ENCODE data around the gene TEKT3.

Gene TEKT3

DNA sequence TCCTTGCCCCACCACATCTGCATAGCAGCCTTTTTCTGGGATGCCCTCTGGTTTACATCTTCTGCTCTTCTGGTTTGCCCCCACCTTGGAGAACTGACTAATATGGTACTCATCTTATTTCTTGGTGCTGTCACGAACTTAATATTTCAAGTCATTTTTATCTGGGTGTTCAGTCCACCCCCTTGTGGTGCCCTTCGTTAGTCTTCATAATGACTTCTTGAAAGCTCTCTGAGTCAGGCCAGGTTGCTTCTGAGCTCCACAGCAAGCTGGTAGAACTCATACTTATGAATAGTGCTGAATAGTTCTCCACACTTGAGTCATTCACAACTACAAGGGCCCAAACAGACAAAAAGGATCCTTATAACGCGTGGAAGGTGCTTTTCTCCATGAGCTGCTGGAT lies 35.8 kb upstream of the TEKT3 start:
- Histone ChIP-seq H3K36me3 (no peaks in the 10 kb centered on the region), H3K4me3 (ENCODE audit: low read depth, low read length) (no peak overlapping the region)
- TF ChIP-seq, protein P1, sequence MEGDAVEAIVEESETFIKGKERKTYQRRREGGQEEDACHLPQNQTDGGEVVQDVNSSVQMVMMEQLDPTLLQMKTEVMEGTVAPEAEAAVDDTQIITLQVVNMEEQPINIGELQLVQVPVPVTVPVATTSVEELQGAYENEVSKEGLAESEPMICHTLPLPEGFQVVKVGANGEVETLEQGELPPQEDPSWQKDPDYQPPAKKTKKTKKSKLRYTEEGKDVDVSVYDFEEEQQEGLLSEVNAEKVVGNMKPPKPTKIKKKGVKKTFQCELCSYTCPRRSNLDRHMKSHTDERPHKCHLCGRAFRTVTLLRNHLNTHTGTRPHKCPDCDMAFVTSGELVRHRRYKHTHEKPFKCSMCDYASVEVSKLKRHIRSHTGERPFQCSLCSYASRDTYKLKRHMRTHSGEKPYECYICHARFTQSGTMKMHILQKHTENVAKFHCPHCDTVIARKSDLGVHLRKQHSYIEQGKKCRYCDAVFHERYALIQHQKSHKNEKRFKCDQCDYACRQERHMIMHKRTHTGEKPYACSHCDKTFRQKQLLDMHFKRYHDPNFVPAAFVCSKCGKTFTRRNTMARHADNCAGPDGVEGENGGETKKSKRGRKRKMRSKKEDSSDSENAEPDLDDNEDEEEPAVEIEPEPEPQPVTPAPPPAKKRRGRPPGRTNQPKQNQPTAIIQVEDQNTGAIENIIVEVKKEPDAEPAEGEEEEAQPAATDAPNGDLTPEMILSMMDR (IDR thresholded peaks at IDR 0.05; ENCODE audit: low read depth, low read length): no peak

DNA sequence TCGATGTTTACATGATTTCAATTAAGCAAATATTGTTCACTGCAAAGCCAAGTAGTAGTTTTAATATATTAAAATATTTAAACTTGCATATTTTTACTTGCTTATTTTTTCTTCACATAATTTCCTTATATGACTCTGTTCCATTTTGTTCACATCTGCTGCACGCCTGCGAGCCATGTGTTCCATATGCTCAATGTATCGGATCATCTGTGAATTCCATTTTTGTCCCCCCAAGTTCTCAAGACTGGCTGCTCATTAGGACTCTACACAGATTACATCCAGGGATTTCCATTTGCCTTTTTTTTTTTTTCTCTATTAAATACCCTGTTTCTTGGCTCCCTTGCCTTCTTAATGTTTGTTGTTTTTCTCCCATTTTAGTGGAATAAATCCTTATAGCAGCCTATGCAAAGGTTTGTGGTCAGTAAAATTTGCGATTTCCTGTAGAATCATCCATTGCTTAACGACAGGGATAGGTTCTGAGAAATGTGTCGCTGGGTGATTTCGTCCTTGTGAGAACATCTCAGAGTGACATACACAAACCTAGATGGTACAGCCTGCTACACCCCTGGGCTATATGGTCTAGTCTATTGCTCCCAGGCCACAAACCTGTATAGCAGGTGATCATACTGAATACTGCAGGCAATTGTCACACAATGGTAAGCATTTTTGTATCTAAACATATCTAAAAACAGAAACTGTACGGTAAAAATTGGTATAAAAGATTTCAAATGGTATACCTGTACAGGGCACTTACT lies 30.2 kb upstream of the TEKT3 start:
- TF ChIP-seq, protein P1 (IDR thresholded peaks at IDR 0.05; ENCODE audit: low read depth, low read length): no peak
- DNase-seq: no peak
- no peak overlapping the region for H3K4me3 ChIP-seq (ENCODE audit: low read depth, low read length)

More for the DNA sequence above, 35.8 kb upstream of the TEKT3 start:
- DNase-seq: no peak
- no peak overlapping the region for H3K27ac ChIP-seq
- no peaks in the 10 kb centered on the region for H3K9me3 ChIP-seq (ENCODE audit: severe bottlenecking)
- H3K27me3 ChIP-seq (ENCODE audit: insufficient read depth, low read depth, severe bottlenecking): no peaks in the 10 kb centered on the region

DNA sequence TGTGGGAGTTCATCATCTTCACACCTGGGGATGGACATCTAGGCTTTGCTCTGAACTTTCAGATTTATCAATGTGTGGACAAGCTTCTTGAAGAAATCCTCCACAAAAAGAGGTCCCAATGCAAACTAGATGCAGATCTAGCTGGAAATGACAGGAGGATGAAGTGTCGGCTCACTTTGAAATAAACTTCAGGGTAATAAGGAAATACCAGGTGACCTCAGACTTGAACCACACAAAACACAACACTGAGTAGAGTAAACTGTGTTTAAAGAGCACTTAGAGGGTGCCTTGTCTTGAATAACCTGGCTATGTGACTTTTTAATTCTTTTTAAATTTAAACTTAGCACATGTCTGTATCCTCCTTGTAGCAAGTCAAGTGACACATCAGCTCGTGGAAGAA lies 27.2 kb upstream of the TEKT3 start:
- peaks cover 3% of the 10 kb centered on the region for H3K27me3 ChIP-seq (ENCODE audit: insufficient read depth, low read depth, severe bottlenecking)
- no peak overlapping the region for H3K27ac ChIP-seq
- no peaks in the 10 kb centered on the region for H3K36me3 ChIP-seq
- TF ChIP-seq, protein P1 (IDR thresholded peaks at IDR 0.05; ENCODE audit: low read depth, low read length): no peak
- no peak for DNase-seq
- H3K4me3 ChIP-seq (ENCODE audit: low read depth, low read length): no peak overlapping the region
- H3K9me3 ChIP-seq (ENCODE audit: severe bottlenecking): peaks cover 2% of the 10 kb centered on the region

More for the DNA sequence above, 30.2 kb upstream of the TEKT3 start:
- H3K27me3 ChIP-seq (ENCODE audit: insufficient read depth, low read depth, severe bottlenecking): peaks cover 3% of the 10 kb centered on the region
- H3K36me3 ChIP-seq: no peaks in the 10 kb centered on the region
- no peak overlapping the region for H3K27ac ChIP-seq
- no peaks in the 10 kb centered on the region for H3K9me3 ChIP-seq (ENCODE audit: severe bottlenecking)

DNA sequence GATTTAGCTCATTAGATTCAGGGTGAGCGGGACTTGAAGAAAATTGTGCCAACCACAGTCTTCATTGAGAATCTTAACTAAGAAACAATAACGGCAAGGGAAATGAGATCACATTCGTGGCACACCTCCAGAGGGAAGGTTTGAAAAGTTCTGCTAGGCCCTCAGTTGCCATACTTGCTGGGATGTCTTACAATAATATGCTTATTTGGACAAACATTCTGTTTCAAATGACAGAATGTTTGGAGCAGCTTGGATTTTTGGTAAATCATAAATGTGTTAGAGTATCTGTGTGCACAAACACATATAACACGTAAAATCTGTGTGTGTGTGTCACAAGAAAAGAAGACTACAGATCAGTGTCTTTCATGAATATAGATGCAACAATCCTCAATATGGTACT lies 24.6 kb upstream of the TEKT3 start:
- Histone ChIP-seq H3K4me3 (ENCODE audit: low read depth, low read length) (no peak overlapping the region), H3K27ac (no peak overlapping the region), H3K36me3 (no peaks in the 10 kb centered on the region), H3K9me3 (ENCODE audit: severe bottlenecking) (peaks cover 2% of the 10 kb centered on the region), H3K27me3 (ENCODE audit: insufficient read depth, low read depth, severe bottlenecking) (peaks cover 5% of the 10 kb centered on the region)
- TF ChIP-seq, protein P1 (IDR thresholded peaks at IDR 0.05; ENCODE audit: low read depth, low read length): no peak
- DNase-seq: no peak

DNA sequence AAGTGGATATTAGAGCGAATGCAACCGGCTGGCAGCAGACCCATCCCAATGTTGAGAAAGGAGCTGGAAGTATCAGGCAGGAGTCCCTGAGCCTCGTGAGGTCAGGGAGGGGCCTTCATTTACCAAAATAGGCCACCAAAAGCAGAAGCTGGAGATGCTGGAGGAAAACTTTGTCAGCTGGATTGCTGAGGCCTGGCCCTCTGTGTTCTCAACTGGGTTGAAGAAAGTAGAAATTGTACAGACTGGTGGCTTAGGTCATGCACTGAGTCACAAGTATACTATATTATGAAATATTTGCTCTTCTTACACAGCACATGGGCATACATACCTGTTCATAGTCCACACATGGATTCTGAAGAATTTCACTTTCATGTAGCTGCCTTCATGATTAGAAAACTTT lies 23.2 kb upstream of the TEKT3 start:
- Histone ChIP-seq H3K4me3 (ENCODE audit: low read depth, low read length) (no peak overlapping the region), H3K36me3 (no peaks in the 10 kb centered on the region), H3K9me3 (ENCODE audit: severe bottlenecking) (peaks cover 2% of the 10 kb centered on the region), H3K27me3 (ENCODE audit: insufficient read depth, low read depth, severe bottlenecking) (peaks cover 5% of the 10 kb centered on the region), H3K27ac (no peak overlapping the region)
- no peak for DNase-seq
- TF ChIP-seq, protein P1 (IDR thresholded peaks at IDR 0.05; ENCODE audit: low read depth, low read length): no peak

DNA sequence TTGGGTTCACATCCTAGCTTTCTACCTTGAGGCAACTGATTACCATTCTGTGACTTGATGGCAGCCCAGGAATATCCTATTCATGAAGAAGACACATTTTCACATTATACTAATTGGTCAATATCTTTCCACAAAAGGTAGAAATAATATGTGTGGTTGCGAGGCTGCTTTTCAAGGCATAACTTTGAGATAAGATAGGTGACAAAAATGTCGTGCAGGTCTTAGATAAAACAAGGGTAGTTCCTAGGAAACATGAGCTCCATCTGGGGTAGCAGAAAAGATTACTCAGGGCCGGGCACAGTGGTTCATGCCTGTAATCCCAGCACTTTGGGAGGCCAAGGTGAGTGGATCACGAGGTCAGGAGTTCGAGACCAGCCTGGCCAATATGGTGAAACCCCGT lies 22.3 kb upstream of the TEKT3 start:
- no peak overlapping the region for H3K27ac ChIP-seq
- H3K9me3 ChIP-seq (ENCODE audit: severe bottlenecking): peaks cover 2% of the 10 kb centered on the region
- no peak overlapping the region for H3K4me3 ChIP-seq (ENCODE audit: low read depth, low read length)
- TF ChIP-seq, protein P1 (IDR thresholded peaks at IDR 0.05; ENCODE audit: low read depth, low read length): no peak
- H3K36me3 ChIP-seq: no peaks in the 10 kb centered on the region
- peaks cover 5% of the 10 kb centered on the region for H3K27me3 ChIP-seq (ENCODE audit: insufficient read depth, low read depth, severe bottlenecking)
- no peak for DNase-seq

All from WERI-Rb-1 (cell line).